Measurements from ENCODE around the gene ATMIN.

DNA sequence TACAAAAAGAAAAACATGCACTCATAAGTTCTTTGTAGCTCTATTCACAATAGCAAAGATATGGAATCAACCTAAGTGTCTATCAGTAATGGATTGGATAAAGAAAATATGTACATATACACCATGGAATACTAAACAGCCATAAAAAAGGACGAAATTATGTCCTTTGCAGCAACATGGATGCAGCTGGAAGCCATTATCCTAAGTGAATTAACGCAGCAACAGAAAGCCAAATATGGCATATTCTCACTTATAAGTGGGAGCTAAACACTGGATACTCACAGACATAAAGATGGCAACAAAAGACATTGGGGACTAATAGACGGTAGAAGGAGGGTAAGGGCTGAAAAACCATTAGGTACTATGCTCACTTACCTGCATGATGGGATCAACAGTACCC, 34.8 kb upstream of the ATMIN start:
- TF ChIP-seq, protein P1, sequence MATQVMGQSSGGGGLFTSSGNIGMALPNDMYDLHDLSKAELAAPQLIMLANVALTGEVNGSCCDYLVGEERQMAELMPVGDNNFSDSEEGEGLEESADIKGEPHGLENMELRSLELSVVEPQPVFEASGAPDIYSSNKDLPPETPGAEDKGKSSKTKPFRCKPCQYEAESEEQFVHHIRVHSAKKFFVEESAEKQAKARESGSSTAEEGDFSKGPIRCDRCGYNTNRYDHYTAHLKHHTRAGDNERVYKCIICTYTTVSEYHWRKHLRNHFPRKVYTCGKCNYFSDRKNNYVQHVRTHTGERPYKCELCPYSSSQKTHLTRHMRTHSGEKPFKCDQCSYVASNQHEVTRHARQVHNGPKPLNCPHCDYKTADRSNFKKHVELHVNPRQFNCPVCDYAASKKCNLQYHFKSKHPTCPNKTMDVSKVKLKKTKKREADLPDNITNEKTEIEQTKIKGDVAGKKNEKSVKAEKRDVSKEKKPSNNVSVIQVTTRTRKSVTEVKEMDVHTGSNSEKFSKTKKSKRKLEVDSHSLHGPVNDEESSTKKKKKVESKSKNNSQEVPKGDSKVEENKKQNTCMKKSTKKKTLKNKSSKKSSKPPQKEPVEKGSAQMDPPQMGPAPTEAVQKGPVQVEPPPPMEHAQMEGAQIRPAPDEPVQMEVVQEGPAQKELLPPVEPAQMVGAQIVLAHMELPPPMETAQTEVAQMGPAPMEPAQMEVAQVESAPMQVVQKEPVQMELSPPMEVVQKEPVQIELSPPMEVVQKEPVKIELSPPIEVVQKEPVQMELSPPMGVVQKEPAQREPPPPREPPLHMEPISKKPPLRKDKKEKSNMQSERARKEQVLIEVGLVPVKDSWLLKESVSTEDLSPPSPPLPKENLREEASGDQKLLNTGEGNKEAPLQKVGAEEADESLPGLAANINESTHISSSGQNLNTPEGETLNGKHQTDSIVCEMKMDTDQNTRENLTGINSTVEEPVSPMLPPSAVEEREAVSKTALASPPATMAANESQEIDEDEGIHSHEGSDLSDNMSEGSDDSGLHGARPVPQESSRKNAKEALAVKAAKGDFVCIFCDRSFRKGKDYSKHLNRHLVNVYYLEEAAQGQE (IDR thresholded peaks at IDR 0.05; ENCODE audit: low read depth) = no peak
- TF ChIP-seq ZFX (IDR thresholded peaks at IDR 0.05) = no peak
- no peak for TF ChIP-seq POLR2AphosphoS5 (IDR thresholded peaks at IDR 0.05; ENCODE audit: low read depth, low read length)
- no peak for TF ChIP-seq POLR2A (IDR thresholded peaks at IDR 0.05; ENCODE audit: borderline replicate concordance, extremely low read depth, insufficient read depth, insufficient read length)
- no peak for TF ChIP-seq CEBPB (IDR thresholded peaks at IDR 0.05; ENCODE audit: low read depth)
- TF ChIP-seq, protein P2, sequence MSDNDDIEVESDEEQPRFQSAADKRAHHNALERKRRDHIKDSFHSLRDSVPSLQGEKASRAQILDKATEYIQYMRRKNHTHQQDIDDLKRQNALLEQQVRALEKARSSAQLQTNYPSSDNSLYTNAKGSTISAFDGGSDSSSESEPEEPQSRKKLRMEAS (IDR thresholded peaks at IDR 0.05) = no peak
- TF ChIP-seq, protein P3, sequence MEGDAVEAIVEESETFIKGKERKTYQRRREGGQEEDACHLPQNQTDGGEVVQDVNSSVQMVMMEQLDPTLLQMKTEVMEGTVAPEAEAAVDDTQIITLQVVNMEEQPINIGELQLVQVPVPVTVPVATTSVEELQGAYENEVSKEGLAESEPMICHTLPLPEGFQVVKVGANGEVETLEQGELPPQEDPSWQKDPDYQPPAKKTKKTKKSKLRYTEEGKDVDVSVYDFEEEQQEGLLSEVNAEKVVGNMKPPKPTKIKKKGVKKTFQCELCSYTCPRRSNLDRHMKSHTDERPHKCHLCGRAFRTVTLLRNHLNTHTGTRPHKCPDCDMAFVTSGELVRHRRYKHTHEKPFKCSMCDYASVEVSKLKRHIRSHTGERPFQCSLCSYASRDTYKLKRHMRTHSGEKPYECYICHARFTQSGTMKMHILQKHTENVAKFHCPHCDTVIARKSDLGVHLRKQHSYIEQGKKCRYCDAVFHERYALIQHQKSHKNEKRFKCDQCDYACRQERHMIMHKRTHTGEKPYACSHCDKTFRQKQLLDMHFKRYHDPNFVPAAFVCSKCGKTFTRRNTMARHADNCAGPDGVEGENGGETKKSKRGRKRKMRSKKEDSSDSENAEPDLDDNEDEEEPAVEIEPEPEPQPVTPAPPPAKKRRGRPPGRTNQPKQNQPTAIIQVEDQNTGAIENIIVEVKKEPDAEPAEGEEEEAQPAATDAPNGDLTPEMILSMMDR (IDR thresholded peaks at IDR 0.05 in 2 of 3, conservative IDR thresholded peaks at IDR 0.05 in 1 of 3; ENCODE audit: borderline replicate concordance in 1 of 3, insufficient read depth in 1 of 3, low read depth in 2 of 3, low read length in 2 of 3) = no peak

Measured in HCT116 (cell line).